Measurements from ENCODE around the gene LRMDA. TPM values are rescaled to one million over a fixed set of nuclear protein-coding genes. Genes with fewer than 3 reads are reported as not detected.

Gene LRMDA
- total and polyA plus RNA-seq, 2 of the 4 experiments (the other 2 are of a cell fraction), result 0.07 TPM; not detected in 1

- Histone ChIP-seq H3K4me3 (ENCODE audit: insufficient read depth, low read depth, low read length) (no peak overlapping the region), H3K56ac (ENCODE audit: extremely low read depth, insufficient read depth, low read length) (no peak overlapping the region), H2BK20ac (ENCODE audit: low read depth, low read length) (no peak overlapping the region), H3K9me1 (ENCODE audit: insufficient read depth, low read length) (no peaks in the 10 kb centered on the region), H4K91ac (ENCODE audit: insufficient read depth, low read depth, low read length) (no peak overlapping the region), H3K18ac (ENCODE audit: low read depth, low read length) (no peak overlapping the region), H2BK5ac (ENCODE audit: low read depth, low read length, poor library complexity, severe bottlenecking) (no peak overlapping the region), H3K4me2 (ENCODE audit: low read depth, low read length) (no peak overlapping the region), H3K27me3 (ENCODE audit: control insufficient read depth, insufficient read depth, low read length) (peaks cover 15% of the 10 kb centered on the region; the same call in 1 of the 2 replicates), H4K5ac (ENCODE audit: low read depth, low read length) (no peak overlapping the region), H3K23ac (ENCODE audit: low read depth, low read length) (no peak overlapping the region), H2BK15ac (ENCODE audit: low read depth, low read length) (no peak overlapping the region), H2BK120ac (ENCODE audit: low read depth, low read length) (no peak overlapping the region), H3K9me3 (ENCODE audit: control insufficient read depth, insufficient read depth, low read length) (no peaks in the 10 kb centered on the region), H3K79me1 (ENCODE audit: low read depth in 1 of 2, low read length in 2 of 2) (no peaks in the 10 kb centered on the region), H3K36me3 (ENCODE audit: control insufficient read depth, insufficient read depth, low read length) (no peaks in the 10 kb centered on the region), H3K27ac (ENCODE audit: insufficient read depth, low read length) (no peak overlapping the region), H2AFZ (replicated peaks; ENCODE audit: low read length, poor library complexity) (no peak overlapping the region), H2AK9ac (replicated peaks; ENCODE audit: low read depth, low read length, poor library complexity) (no peak overlapping the region), H3K9ac (ENCODE audit: low read depth, low read length) (no peak overlapping the region), H3K14ac (replicated peaks; ENCODE audit: low read depth, low read length) (no peak overlapping the region), H3K4me1 (ENCODE audit: control insufficient read depth, insufficient read depth, low read length) (no peaks in the 10 kb centered on the region), H4K20me1 (ENCODE audit: insufficient read depth, low read length) (no peaks in the 10 kb centered on the region), H4K8ac (ENCODE audit: low read depth in 2 of 2, low read length in 2 of 2) (no peak overlapping the region), H3K4ac (ENCODE audit: low read depth, low read length) (no peak overlapping the region), H2AK5ac (ENCODE audit: low read depth, low read length) (no peak overlapping the region)
- DNase-seq (no peak), ATAC-seq (ENCODE audit: low read depth) (no peak)
- BruUV-seq (replicated peaks), result no TSS peak
- ChIA-PET CTCF (interaction anchor here (2.1 kb wide), 1 partner anchor 11 kb away, joined by 6 read pairs; no protein-coding TSS in a partner anchor), POLR2A (ENCODE audit: unreplicated experiment) (no interaction called here)
- intact Hi-C loops (cut with micrococcal nuclease) (no loop called here), in situ Hi-C loops (cut with MboI; ENCODE audit: low sequenced_read_pairs) (no loop called here), dilution Hi-C loops (cut with HindIII; ENCODE audit: low sequenced_read_pairs, unreplicated experiment) (no loop called here)
- TF ChIP-seq NFE2L2 (IDR thresholded peaks at IDR 0.05; ENCODE audit: low read depth, low read length), result no peak
- WGBS, 2 experiments (ENCODE audit: extremely low coverage in 2 of 2, insufficient read length in 1 of 2), result 67% methylated on average over 2 of the region's 13 CpGs; no CpG with 5 or more reads in 1 of the 2 experiments
Observed at GRCh38 chr10:75938380-75939122, 507.1 kb downstream of the LRMDA start.

Data from IMR-90 (cell line).